ENCODE data around the gene C3. TPM values are rescaled to one million over a fixed set of nuclear protein-coding genes. Genes with fewer than 3 reads are reported as not detected.
A peak's percentile ranks its signal among the peaks of the same experiment; 100 is the strongest.

Gene C3
- total and polyA plus RNA-seq, 7 donors: 9.0 to 1,284 (median 317) TPM

DNA sequence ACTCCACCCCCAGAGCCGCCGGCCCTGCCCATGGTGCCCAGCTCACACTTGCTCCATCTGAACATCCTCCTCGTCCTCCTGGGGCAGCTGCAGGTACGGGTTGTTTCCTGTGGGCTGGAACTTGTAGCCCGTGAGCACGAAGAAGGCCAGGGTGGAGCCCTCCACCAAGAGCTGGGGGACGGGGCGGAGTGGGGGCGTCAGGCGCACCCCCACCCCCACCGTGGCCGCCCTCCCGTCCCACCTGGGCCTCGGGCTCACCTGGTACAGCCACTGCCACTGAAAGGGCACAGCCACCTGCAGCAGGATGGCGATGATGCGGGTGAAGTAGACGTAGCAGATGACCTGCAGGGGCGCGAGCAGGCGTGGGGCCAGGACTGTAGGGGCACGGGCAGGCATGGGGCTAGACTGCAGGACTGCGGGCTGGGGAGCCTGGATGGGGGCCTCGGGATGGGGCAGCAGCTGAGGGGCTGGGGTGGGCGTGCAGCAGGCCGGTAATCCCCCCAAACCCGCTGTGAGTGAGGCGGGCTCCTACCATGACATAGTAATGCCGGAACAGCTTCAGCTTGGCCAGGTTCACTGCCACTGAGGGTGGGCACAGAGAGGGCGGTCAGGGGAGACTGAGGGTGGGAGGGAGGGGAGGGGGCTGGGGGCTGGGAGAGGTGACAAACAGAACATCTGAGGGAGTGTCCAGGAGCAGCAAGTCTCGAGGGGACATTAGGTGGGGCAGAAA lies 10.7 kb upstream of the C3 start:
- H3K4me3 ChIP-seq: no peak overlapping the region
- DNase-seq: peak; percentile 65
- peak overlapping the region in 1 of 4 donors; percentile 6 for H3K27ac ChIP-seq
- no peaks in the 10 kb centered on the region for H3K27me3 ChIP-seq
- H3K4me1 ChIP-seq: peaks cover 0 to 18% (median 11%) of the 10 kb centered on the region in 4 donors
- 72 to 86% methylated on average over 30 of the region's 30 CpGs for WGBS, 2 donors
- no peaks in the 10 kb centered on the region for H3K9me3 ChIP-seq
- TF ChIP-seq POLR2AphosphoS5 (IDR thresholded peaks at IDR 0.05) (no peak), POLR2A (IDR thresholded peaks at IDR 0.05) (no peak), EP300 (IDR thresholded peaks at IDR 0.05) (no peak)
- TF ChIP-seq, protein P1, sequence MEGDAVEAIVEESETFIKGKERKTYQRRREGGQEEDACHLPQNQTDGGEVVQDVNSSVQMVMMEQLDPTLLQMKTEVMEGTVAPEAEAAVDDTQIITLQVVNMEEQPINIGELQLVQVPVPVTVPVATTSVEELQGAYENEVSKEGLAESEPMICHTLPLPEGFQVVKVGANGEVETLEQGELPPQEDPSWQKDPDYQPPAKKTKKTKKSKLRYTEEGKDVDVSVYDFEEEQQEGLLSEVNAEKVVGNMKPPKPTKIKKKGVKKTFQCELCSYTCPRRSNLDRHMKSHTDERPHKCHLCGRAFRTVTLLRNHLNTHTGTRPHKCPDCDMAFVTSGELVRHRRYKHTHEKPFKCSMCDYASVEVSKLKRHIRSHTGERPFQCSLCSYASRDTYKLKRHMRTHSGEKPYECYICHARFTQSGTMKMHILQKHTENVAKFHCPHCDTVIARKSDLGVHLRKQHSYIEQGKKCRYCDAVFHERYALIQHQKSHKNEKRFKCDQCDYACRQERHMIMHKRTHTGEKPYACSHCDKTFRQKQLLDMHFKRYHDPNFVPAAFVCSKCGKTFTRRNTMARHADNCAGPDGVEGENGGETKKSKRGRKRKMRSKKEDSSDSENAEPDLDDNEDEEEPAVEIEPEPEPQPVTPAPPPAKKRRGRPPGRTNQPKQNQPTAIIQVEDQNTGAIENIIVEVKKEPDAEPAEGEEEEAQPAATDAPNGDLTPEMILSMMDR (IDR thresholded peaks at IDR 0.05): no peak
- H3K36me3 ChIP-seq: peaks cover 0 to 41% (median 30%) of the 10 kb centered on the region in 4 donors
- intact Hi-C loops (cut with DNase I): loop anchor here (10.0 kb wide), 3 partner anchors 334 to 1194 kb away; partner anchors contain the start of genes CTXN1, PNPLA6, SNAPC2 and ZNF557

DNA sequence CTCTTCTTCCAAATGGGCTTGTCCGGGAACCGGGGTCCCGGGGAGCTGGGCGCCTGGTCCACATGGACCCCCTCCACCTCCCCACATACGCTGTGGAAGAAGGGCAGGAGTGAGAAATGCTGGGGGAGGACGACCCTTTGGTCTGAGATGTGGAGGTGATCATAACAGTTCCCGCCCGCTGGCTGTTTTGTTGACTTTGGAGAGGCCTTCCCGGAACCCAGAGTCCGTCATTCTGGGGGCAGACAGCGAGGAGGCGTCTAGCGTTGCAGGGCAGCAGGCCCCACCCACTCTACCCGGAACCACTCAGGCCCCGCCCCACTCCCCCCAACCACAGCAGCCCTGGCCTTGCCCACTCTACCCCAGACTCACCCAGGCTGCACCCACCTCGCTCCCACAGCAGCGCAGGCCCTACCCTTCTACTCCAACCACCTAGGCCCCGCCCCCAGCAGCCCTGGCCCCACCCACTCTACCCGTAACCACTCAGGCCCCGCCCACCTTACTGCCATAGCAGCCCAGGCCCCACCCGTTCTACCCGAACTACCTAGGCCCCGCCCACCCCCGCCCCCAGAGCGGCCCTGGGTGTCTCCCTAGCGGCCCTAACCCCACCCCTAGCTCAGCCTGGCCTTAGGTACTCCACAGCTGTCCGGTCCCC lies 9.8 kb upstream of the C3 start:
- Histone ChIP-seq H3K4me3 (peak overlapping the region in 1 of 4 donors; percentile 10), H3K27ac (peak overlapping the region in 1 of 4 donors; percentile 10), H3K27me3 (no peaks in the 10 kb centered on the region), H3K4me1 (peaks cover 0 to 9% (median 3%) of the 10 kb centered on the region in 4 donors), H3K9me3 (no peaks in the 10 kb centered on the region), H3K36me3 (peaks cover 0 to 41% (median 28%) of the 10 kb centered on the region in 4 donors)
- DNase-seq: peak; percentile 86
- intact Hi-C loops (cut with DNase I): loop anchor here (10.0 kb wide), 3 partner anchors 335 to 1195 kb away; partner anchors contain the start of genes CTXN1, PNPLA6, SNAPC2 and ZNF557
- WGBS, 2 donors: 19 to 65% methylated on average over 27 of the region's 27 CpGs
- TF ChIP-seq POLR2A (IDR thresholded peaks at IDR 0.05) (no peak), POLR2AphosphoS5 (IDR thresholded peaks at IDR 0.05) (no peak), EP300 (IDR thresholded peaks at IDR 0.05) (no peak)
- TF ChIP-seq, protein P1 (IDR thresholded peaks at IDR 0.05): no peak

DNA sequence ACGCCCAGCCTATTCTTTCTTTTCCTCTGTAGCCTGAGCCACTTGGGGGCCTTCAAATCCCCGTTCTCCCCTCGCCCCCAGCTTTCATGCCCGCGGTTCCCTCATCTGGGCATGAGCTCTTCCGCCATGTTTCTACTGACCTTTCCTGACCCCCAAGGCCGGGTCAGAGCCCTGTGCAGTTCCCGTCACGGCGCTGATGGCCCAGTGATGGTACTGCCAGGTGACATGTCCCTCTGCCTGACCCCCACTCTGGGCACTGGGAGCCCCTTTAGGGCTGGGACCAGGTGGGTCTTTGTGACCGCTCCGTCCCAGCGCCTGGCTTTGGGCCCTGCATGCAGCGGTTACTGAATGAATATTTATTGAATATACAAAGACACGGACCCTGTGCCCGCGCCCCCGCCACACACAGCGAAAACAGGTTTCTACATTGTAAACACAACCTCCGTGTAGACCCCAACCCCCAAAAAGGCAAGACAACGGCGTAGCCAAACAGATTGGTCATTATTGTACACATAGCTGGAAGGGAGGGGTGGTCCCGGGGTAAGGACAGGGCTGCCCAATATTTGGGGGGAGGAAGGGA lies 9.2 kb upstream of the C3 start:
- peaks cover 0 to 6% (median 0%) of the 10 kb centered on the region in 4 donors for H3K4me1 ChIP-seq
- DNase-seq: no peak
- intact Hi-C loops (cut with DNase I): loop anchor here (10.0 kb wide), 3 partner anchors 335 to 1195 kb away; partner anchors contain the start of genes CTXN1, PNPLA6, SNAPC2 and ZNF557
- H3K27ac ChIP-seq: peak overlapping the region in 1 of 4 donors; percentile 10
- 81 to 83% methylated on average over 23 of the region's 23 CpGs for WGBS, 2 donors
- TF ChIP-seq, protein P1 (IDR thresholded peaks at IDR 0.05): no peak
- TF ChIP-seq POLR2AphosphoS5 (IDR thresholded peaks at IDR 0.05): no peak
- TF ChIP-seq POLR2A (IDR thresholded peaks at IDR 0.05): no peak
- TF ChIP-seq EP300 (IDR thresholded peaks at IDR 0.05): no peak
- no peaks in the 10 kb centered on the region for H3K27me3 ChIP-seq
- peaks cover 0 to 41% (median 26%) of the 10 kb centered on the region in 4 donors for H3K36me3 ChIP-seq
- peak overlapping the region in 1 of 4 donors; percentile 10 for H3K4me3 ChIP-seq
- H3K9me3 ChIP-seq: no peaks in the 10 kb centered on the region

DNA sequence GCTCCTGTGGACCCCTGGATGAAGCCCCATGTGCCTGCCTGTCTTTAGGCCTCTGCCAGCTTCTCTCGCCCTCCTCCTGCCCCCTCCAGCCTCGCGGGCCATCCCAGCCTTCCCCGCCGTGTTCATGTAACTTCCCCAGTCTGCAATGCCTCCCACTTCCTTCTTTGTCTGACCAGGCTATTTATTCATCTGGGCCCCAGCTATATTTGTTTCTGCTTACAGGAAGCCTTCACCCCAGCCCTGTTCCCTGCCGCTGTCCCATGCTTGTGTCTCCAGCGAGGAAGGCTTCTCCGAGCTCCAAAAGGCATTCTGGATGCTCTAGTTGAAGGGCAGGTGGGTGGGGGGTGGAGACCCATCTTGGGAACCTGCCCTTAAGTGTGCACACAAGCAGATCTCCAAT lies 7.9 kb upstream of the C3 start:
- H3K4me1 ChIP-seq: peaks cover 0 to 6% (median 0%) of the 10 kb centered on the region in 4 donors
- intact Hi-C loops (cut with DNase I): no loop called here
- H3K36me3 ChIP-seq: peaks cover 0 to 32% (median 24%) of the 10 kb centered on the region in 4 donors
- no peaks in the 10 kb centered on the region for H3K27me3 ChIP-seq
- H3K27ac ChIP-seq: no peak overlapping the region
- no peak overlapping the region for H3K4me3 ChIP-seq
- DNase-seq: peak; percentile 52
- 25 to 63% methylated on average over 8 of the region's 8 CpGs for whole genome bisulfite sequencing, 2 donors
- H3K9me3 ChIP-seq: no peaks in the 10 kb centered on the region
- TF ChIP-seq POLR2A (IDR thresholded peaks at IDR 0.05): no peak
- TF ChIP-seq POLR2AphosphoS5 (IDR thresholded peaks at IDR 0.05): peak in 1 of 4 donors; percentile 8
- TF ChIP-seq, protein P1 (IDR thresholded peaks at IDR 0.05): no peak
- TF ChIP-seq EP300 (IDR thresholded peaks at IDR 0.05): no peak
